Activated CD4-positive, CD25-positive, alpha-beta regulatory T cell treated with anti-CD3 and anti-CD28 coated beads, Interleukin-2, amount 50 U/mL, for 16 hours (primary cell): ENCODE data around the gene PLK5.
"Not testable (repeated sequence)": the region's sequence is repeated elsewhere in the genome, so short reads cannot be mapped to it uniquely, and the experiment has no call there.

Source experiments
- DNase-seq: peaks from one replicate; pipeline ENCODE4 v3.0.0-alpha.2; 2020; ENCODE audit warnings: low read depth, low spot score

The PLK5 gene

DNA sequence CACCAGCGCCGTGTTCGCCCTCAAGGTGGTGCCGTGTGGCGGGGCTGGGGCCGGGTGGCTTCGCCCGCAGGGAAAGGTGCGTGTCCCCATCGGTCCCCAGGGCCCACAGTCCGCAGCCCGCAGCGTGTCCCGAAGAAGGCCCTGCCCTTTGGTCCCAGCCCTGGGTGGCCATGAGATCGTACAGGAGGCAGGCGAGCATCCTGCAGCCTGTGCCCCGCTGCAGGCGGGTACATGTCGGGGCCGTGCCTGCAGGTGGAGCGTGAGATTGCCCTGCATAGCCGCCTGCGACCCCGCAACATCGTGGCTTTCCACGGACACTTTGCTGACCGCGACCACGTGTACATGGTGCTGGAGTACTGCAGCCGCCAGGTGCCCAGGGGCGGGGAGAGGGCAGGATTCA, 1.5 kb downstream of the PLK5 start:
- DNase-seq, result no peak

DNA sequence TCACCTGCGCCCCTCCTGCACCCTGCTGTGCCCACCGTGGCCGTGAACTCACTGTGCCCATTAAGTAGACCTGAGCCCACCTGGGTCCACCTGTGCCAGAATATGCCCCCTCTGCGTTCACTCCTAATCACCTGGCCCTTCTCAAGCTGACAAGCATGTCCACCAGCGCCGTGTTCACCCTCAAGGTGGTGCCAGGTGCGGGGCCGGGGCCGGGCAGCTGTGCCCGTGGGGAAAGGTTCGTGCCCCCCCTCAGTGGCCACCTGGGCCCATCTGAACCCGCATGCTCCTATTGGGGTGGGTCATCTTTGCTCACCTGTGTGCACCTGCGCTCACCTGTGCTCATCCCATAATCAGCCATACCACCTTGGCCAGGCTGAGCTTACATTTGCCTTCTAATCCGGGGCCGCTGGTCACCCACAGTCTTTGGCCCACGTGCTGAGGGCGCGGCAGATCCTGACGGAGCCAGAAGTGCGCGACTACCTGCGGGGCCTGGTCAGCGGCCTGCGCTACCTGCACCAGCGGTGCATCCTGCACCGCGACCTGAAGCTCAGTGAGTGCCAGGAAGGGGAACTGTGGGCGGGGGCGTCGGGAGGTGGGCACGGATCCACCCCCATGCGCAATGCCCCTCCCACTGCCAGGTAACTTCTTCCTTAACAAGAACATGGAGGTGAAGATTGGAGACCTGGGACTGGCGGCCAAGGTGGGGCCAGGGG, 2.3 kb downstream of the PLK5 start:
- no peak for DNase-seq

GRCh38 chr19:1526979-1527649, 3.2 kb downstream of the PLK5 start:
- no peak for DNase-seq

DNA sequence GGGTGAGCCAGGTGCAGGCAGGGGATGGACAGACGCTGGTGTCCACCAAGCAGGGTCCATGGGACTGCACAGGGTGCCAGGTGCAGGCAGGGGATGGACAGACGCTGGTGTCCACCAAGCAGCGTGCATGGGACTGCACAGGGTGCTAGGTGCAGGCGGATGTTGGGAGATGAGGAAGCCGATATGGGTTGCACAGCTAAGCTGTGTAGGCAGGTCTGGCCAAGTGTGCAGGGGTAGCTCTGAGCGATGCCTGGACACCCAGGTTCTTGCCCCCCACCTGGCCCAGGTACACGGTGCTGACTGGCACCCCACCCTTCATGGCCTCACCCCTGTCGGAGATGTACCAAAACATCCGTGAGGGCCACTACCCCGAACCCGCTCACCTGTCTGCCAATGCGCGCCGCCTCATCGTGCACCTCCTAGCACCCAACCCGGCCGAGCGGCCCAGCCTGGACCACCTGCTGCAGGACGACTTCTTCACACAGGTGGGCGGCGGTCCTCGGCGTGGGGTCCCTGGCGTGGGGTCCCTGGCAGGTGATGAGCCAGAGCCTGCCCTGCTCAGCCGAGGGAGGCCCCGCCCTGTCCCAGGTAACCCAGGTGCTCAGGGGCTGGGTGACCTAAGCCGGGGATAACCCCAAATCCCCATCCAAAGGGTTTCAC, 3.9 kb downstream of the PLK5 start:
- no peak for DNase-seq

DNA sequence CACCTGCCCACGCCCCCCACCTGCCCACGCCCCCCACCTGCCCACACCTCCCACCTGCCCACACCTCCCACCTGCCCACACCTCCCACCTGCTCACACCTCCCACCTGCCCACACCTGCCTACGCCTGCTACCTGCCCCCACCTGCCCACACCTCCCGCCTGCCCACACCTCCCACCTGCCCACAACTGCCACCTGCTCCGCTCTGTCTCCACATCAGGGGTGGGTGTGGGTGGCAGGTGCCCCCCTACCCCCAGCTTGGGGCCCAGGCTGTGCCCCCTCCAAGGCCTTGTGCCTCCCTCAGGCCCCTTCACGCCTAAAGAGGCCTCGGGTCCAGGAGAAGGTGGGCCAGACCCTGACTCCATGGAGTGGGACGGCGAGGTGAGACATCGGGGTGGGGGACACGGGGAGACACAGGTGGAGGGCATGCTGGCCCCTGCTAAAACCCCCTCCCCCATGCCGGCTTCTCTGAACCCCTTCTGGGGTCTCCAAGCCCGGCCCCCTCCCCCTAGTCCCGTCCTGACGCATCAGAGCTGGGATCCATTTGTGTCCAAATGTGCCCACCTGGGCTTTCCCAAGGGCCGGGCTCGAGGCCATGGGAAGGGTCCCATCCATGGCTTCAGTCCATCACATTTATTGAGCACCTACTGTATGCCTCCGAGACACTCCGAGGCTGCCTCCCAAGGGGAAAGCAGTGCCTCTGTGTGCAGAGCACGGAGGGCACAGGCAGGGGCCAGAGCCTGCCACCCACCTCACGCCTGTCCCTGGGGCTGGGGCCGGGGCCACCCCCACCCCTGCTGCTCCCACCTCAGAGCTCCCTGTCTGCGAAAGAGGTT, 4.9 kb downstream of the PLK5 start:
- no peak for DNase-seq

DNA sequence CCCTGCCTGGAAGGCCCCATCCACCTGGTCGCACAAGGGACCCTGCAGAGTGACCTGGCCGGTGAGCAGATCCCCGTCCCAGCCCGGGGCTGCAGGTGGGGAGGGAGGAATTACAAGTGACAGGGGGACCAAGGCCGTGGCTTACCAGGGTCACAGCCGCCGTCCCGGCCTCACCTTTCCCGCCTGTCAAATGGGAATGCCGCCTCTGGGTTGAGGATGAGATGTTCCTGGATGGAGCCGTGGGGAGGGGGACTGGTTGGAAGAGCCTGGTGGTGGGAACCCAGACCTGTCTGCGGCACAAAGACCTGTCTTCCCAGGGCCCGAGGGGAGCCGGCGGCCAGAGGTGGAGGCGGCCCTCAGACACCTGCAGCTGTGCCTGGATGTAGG, 5.5 kb downstream of the PLK5 start:
- DNase-seq, result no peak

GRCh38 chr19:1530856-1531255, 7.0 kb downstream of the PLK5 start:
- not testable (repeated sequence) for DNase-seq

DNA sequence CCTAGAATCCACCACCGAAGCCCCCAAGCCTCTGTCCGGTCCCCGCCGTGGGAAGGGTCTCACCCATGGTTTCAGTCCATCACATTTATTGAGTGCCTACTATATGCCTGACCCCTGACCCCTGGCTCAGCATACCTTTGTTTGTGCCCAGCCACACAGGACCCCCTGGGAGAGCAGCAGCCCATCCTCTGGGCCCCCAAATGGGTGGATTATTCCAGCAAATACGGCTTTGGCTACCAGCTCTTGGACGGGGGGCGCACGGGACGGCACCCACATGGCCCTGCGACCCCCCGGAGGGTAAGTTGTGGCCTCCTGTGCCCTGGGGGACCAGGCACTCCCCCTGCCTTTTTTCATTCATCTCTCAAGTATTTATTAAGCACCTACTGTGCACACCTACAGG, 7.7 kb downstream of the PLK5 start:
- DNase-seq, result no peak

GRCh38 chr19:1532003-1532402, 8.1 kb downstream of the PLK5 start:
- DNase-seq, result no peak

GRCh38 chr19:1533510-1534150, 9.8 kb downstream of the PLK5 start:
- no peak for DNase-seq

- DNase-seq, result no peak
Measured at GRCh38 chr19:1534972-1535371, 11.1 kb downstream of the PLK5 start.

GRCh38 chr19:1535699-1536098, 11.8 kb downstream of the PLK5 start:
- DNase-seq, result not testable (repeated sequence)

- DNase-seq, result no peak
Measured at GRCh38 chr19:1538978-1539377, 15.1 kb downstream of the PLK5 start.

DNA sequence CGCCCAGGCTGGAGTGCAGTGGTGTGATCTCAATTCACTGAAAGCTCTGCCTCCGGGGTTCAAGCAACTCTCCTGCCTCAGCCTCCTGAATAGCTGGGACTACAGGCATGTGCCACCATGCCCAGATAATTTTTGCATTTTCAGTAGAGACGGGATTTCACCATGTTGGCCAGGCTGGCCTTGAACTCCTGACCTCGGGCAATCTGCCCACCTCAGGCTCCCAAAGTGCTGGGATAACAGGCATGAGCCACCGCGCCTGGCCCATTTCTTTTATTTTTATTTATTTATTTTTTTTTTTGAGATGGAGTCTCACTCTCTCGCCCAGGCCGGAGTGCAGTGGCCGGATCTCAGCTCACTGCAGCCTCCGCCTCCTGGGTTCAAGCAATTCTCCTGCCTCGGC, 15.9 kb downstream of the PLK5 start:
- DNase-seq, result not testable (repeated sequence)

DNA sequence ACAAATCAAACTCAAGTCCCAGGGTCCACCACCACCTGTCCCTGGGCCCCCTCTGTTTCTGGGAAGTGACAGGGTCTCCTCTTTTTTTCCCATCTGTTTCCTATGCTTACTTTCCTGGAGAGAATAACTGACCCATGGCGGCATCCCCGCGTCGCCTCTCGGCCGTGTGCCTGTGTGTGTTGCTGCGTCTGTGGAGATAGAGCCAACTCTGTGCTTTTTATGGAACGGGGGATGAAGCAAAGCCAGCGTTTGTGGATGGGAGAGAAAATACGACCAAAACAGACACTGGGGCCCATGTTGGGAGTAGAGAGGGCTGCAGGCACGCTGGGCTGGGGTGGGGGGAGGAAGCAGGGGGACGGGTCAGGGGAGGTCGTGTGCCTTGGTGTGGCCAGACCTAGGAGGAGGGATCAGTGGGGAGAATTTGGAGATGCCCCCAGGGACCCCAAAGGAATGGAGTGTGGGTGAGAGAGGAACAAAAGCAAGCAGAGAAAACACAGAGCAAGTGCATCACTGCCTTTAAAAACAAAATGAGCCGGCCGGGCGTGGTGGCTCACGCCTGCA, 16.6 kb downstream of the PLK5 start:
- no peak for DNase-seq

DNA sequence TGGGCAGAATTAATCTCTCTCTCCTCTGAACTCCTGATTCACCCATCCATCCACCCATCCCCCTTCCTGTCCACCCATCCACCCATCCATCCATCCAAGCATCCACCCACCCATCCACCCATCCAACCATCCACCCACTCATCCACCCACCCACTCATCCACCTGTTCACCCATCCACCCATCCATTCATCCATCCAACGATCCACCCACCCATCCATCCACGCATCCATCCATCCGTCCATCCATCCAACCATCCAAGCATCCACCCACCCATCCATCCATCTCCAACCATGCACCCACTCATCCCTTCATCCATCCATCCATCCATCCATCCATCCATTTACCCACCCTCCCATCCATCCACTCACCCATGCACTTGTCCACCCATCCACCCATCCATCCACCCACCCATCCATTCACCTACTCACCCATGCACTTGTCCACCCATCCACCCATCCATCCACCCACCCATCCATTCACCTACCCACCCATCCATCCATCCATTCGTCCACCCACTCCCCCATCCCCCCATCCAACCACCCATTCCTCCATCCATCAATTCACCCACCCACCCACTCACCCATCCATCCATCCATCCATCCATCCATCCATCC, 25.6 kb downstream of the PLK5 start:
- DNase-seq, result no peak

- DNase-seq, result no peak
Measured at GRCh38 chr19:1551068-1552040, 27.5 kb downstream of the PLK5 start.

- no peak for DNase-seq
Measured at GRCh38 chr19:1553415-1553814, 29.5 kb downstream of the PLK5 start.

DNA sequence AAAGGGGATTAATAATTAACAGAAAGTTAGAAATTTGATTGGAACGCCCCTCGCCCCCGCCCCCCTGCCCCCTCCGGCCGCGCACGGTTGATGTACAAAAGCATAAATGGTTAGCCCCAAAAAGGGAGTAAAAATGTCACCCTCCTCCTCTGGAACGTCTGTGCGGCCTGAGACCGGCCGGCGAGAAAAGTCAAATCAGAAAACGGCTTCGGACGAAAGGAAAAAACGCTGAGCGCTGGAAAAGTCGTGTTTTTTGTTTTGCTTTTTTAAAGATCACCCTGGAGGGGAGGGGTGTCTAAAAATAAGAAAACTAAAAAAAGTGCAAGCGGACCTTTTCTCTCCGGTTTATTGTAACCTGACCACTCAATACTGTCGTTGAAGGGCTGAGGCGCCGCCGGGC, 31.1 kb downstream of the PLK5 start:
- DNase-seq, result no peak
